Measurements from ENCODE around the gene RGSL1. TPM values are rescaled to one million over a fixed set of nuclear protein-coding genes. Genes with fewer than 3 reads are reported as not detected.

RGSL1 gene
- total RNA-seq, 3 donors from 2014 or later = not detected

DNA sequence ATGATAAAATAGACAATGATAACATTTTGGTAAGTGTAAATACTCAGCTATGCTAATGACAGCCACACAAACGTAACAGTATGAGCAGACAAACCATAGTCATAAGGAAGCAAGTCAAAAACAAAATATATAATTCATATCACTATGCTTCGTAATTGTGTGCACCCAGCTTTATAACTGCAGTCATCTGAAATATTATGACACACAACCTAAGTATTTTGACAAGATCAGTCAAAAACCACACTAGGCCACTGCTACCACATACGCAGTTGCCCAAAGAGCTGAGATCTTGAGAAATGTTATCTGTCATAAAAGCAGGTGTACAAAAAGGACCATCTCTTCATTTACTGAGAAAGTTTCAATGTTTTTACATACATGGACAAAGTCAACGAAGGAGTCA, 113.1 kb downstream of the RGSL1 start:
- Histone ChIP-seq H3K9me3 (no peaks in the 10 kb centered on the region), H3K27ac (no peak overlapping the region), H3K4me1 (no peaks in the 10 kb centered on the region), H3K27me3 (no peaks in the 10 kb centered on the region), H3K4me3 (no peak overlapping the region), H3K36me3 (no peaks in the 10 kb centered on the region)
- TF ChIP-seq, protein P1, sequence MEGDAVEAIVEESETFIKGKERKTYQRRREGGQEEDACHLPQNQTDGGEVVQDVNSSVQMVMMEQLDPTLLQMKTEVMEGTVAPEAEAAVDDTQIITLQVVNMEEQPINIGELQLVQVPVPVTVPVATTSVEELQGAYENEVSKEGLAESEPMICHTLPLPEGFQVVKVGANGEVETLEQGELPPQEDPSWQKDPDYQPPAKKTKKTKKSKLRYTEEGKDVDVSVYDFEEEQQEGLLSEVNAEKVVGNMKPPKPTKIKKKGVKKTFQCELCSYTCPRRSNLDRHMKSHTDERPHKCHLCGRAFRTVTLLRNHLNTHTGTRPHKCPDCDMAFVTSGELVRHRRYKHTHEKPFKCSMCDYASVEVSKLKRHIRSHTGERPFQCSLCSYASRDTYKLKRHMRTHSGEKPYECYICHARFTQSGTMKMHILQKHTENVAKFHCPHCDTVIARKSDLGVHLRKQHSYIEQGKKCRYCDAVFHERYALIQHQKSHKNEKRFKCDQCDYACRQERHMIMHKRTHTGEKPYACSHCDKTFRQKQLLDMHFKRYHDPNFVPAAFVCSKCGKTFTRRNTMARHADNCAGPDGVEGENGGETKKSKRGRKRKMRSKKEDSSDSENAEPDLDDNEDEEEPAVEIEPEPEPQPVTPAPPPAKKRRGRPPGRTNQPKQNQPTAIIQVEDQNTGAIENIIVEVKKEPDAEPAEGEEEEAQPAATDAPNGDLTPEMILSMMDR (IDR thresholded peaks at IDR 0.05) = no peak
- TF ChIP-seq POLR2AphosphoS5 (IDR thresholded peaks at IDR 0.05) (no peak), POLR2A (IDR thresholded peaks at IDR 0.05) (no peak)
- intact Hi-C loops (cut with DNase I; ENCODE audit: low total_unique reads) = no loop called here
- DNase-seq (ENCODE audit: low spot score in 2 of 2) = no peak

DNA sequence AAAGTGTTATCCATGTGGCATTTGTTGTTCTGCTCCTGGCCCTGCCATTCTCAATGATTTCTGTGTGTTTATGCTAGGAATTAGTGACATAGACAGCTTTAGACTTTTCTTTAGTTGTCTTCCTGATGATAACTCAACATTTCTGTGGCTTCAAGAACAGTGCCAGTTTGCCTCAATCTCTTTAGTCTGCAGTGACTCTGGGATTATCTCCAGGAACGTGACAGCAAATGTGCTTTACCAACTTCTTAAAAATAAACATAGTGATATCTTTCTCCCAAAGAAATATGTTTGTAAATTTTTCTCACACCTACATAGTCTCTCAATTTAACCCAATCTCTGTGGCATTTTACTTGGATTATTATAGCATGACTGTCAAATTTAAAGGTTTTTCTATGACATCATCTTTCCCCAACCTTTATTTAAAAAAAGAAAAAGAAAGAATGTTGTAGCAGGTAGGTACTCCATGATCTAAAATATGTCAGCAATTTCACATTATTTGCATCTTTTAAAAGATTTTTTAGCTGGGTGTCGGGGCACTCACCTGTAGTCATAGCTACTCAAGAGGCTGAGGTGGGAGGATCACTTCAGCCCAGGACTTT, 114.6 kb downstream of the RGSL1 start:
- no peak overlapping the region for H3K4me3 ChIP-seq
- H3K9me3 ChIP-seq = no peaks in the 10 kb centered on the region
- intact Hi-C loops (cut with DNase I; ENCODE audit: low total_unique reads) = no loop called here
- H3K36me3 ChIP-seq = no peaks in the 10 kb centered on the region
- DNase-seq (ENCODE audit: low spot score in 2 of 2) = no peak
- H3K4me1 ChIP-seq = no peaks in the 10 kb centered on the region
- H3K27me3 ChIP-seq = no peaks in the 10 kb centered on the region
- no peak overlapping the region for H3K27ac ChIP-seq
- no peak for TF ChIP-seq POLR2AphosphoS5 (IDR thresholded peaks at IDR 0.05)
- no peak for TF ChIP-seq POLR2A (IDR thresholded peaks at IDR 0.05)
- TF ChIP-seq, protein P1 (IDR thresholded peaks at IDR 0.05) = no peak

DNA sequence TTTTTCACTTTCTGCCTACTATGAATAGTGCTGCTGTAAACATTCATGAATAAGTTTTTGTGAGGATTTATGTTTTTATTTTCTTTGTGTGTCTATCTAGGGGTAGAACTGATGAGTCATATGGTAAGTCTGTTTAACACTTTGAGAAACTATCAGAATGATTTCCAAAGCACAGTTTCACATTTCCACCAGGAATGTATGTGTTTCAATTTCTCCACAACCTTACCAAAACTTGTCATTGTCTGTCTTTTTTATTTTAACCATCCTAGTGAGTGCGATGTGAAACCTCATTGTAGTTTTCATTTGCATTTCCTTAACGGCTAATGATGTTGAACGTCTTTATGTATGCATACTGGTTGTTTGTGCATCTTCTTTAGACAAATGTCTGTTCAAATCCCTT, 115.6 kb downstream of the RGSL1 start:
- Histone ChIP-seq H3K27me3 (no peaks in the 10 kb centered on the region), H3K27ac (no peak overlapping the region), H3K36me3 (no peaks in the 10 kb centered on the region), H3K9me3 (no peaks in the 10 kb centered on the region), H3K4me1 (no peaks in the 10 kb centered on the region), H3K4me3 (no peak overlapping the region)
- DNase-seq (ENCODE audit: low spot score in 2 of 2) = no peak
- TF ChIP-seq, protein P1 (IDR thresholded peaks at IDR 0.05) = no peak
- TF ChIP-seq POLR2AphosphoS5 (IDR thresholded peaks at IDR 0.05) = no peak
- TF ChIP-seq POLR2A (IDR thresholded peaks at IDR 0.05) = no peak
- intact Hi-C loops (cut with DNase I; ENCODE audit: low total_unique reads) = no loop called here

DNA sequence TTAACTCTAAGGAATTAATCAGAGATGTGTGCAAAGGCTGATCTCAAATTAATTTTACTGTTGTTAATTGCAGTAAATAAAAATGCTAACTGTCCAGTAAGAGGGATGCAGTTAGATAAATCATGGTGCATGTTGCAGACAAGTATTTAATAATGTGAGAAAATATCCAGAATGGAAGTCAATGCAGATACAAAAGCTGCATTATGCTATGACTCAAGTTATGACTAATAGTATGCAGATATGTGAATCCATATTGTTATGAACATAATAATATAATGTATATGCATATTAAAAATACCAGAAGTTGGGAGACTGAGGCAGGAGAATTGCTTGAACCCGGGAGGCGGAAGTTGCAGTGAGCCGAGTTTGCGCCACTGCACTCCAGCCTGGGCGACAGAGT, 117.7 kb downstream of the RGSL1 start:
- Histone ChIP-seq H3K4me1 (no peaks in the 10 kb centered on the region), H3K27me3 (no peaks in the 10 kb centered on the region), H3K36me3 (no peaks in the 10 kb centered on the region), H3K4me3 (no peak overlapping the region), H3K27ac (no peak overlapping the region), H3K9me3 (no peaks in the 10 kb centered on the region)
- TF ChIP-seq POLR2AphosphoS5 (IDR thresholded peaks at IDR 0.05) = no peak
- TF ChIP-seq POLR2A (IDR thresholded peaks at IDR 0.05) = no peak
- TF ChIP-seq, protein P1 (IDR thresholded peaks at IDR 0.05) = no peak
- intact Hi-C loops (cut with DNase I; ENCODE audit: low total_unique reads) = no loop called here
- DNase-seq (ENCODE audit: low spot score in 2 of 2) = no peak

DNA sequence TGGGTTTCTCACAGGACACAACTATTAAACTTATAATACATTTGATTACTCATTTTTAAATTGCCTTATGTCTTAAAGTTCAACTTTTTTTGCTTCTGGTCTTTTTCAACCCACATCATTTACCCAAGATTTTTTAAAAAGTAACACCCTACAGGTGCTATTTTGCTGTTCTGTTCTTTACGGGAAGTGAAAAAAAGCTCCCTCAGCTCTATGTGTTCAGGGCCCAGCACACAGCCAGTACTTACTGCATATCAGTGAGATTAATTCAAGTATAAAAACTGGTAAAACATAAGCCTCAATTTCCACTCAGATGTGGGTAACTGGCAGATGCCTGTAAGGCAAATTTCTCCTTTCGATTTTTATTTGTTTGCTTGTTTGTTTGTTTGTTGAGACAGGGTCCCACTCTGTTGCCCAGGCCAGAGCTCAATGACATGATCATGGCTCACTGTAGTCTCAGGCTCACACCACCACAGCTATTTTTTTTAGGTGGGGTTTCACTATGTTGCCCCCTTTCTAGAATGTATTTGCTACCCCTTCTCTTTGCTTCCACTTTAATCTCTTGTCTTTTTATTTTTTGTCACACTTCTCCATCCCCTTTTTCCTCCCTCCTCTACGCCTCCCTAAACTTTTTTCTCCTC, 118.8 kb downstream of the RGSL1 start:
- H3K9me3 ChIP-seq = no peaks in the 10 kb centered on the region
- intact Hi-C loops (cut with DNase I; ENCODE audit: low total_unique reads) = no loop called here
- no peak for DNase-seq (ENCODE audit: low spot score in 2 of 2)
- no peaks in the 10 kb centered on the region for H3K27me3 ChIP-seq
- no peak overlapping the region for H3K4me3 ChIP-seq
- H3K27ac ChIP-seq = no peak overlapping the region
- H3K4me1 ChIP-seq = no peaks in the 10 kb centered on the region
- no peaks in the 10 kb centered on the region for H3K36me3 ChIP-seq
- TF ChIP-seq POLR2AphosphoS5 (IDR thresholded peaks at IDR 0.05) (no peak), POLR2A (IDR thresholded peaks at IDR 0.05) (no peak)
- TF ChIP-seq, protein P1 (IDR thresholded peaks at IDR 0.05) = no peak
